AG04450 (cell line): ENCODE results near the gene PDE3A. TPM values are rescaled to one million over a fixed set of nuclear protein-coding genes. Genes with fewer than 3 reads are reported as not detected.

Experiments used
- CTCF ChIA-PET: fragments of 300-600, 350-600 bp; formaldehyde crosslinking; extraction: SDS; loops from one replicate; lab custom pipeline; 2022; ENCODE audit warnings: antibody characterized with exemption, inconsistent platforms; lab: Charles Lee
- POLR2A ChIA-PET: fragments of 350-600 bp; formaldehyde crosslinking; extraction: SDS; loops from one replicate; lab custom pipeline; 2021; ENCODE audit warnings: antibody characterized with exemption, inconsistent platforms; lab: Yijun Ruan, JAX
- DNase-seq: peaks from one replicate; pipeline ENCODE4 v3.0.0-alpha.2; 2011; ENCODE audit warnings: low read depth, low spot score
- H3K27ac ChIP-seq: one replicate; pipeline ENCODE4 v1.5.1; 2012; ENCODE audit warnings: low read depth, low read length, control low read depth
- H3K27me3 ChIP-seq: one replicate; pipeline ENCODE4 v1.6.0; 2012; ENCODE audit warnings: low read length; ENCODE audit not compliant: control insufficient read depth, insufficient read depth
- H3K4me3 ChIP-seq: 2 replicates; pipeline ENCODE4 v1.5.1; 2011; ENCODE audit warnings: mild to moderate bottlenecking, low read depth, low read length, control low read depth
- H3K9me3 ChIP-seq: 2 replicates; pipeline ENCODE4 v1.5.1; 2012; ENCODE audit warnings: low read length; ENCODE audit not compliant: control insufficient read depth, insufficient read depth
- polyA plus RNA-seq: library from polyadenylated mRNA; depleted of rRNA; stranded (reverse); fragments of >200 nt; gene quantifications from 2 replicates; pipeline ENCODE4 v1.2.3, GENCODE V29; 2011
- TF ChIP-seq, protein P1 (sequence below): IDR thresholded peaks from 2 replicates; pipeline ENCODE4 v1.5.1; 2011; ENCODE audit warnings: low read depth, low read length, control low read depth, inconsistent platforms

The PDE3A gene
- polyA plus RNA-seq, 1 experiment: 0.10 TPM

DNA sequence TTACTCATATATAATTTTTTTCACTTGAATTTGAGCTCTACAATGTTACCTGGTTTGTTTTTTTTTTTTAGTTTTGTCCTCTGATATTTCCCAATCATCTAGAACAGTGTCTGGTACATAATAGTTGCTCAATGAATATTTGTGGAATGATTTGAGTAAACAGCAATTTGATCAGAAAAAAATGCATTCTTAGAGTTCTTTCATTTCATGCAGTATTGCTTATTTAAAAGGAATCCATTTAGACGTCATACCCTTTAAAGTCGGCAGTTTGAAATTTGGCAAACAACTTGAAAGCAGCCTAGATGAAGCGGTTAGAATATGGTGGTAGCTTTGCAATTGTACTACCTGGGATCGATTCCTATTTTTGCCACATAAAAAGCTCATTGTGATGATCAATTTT, 140.0 kb downstream of the PDE3A start:
- no peak for DNase-seq
- ChIA-PET CTCF (interaction anchor here (1.1 to 1.2 kb wide), 3 partner anchors 16 to 45 kb away, joined by 4 to 5 read pairs (median 4); no protein-coding TSS in a partner anchor), POLR2A (interaction anchor here (0.8 kb wide), 1 partner anchor 19 kb away, joined by 3 read pairs; no protein-coding TSS in a partner anchor)
- TF ChIP-seq, protein P1, sequence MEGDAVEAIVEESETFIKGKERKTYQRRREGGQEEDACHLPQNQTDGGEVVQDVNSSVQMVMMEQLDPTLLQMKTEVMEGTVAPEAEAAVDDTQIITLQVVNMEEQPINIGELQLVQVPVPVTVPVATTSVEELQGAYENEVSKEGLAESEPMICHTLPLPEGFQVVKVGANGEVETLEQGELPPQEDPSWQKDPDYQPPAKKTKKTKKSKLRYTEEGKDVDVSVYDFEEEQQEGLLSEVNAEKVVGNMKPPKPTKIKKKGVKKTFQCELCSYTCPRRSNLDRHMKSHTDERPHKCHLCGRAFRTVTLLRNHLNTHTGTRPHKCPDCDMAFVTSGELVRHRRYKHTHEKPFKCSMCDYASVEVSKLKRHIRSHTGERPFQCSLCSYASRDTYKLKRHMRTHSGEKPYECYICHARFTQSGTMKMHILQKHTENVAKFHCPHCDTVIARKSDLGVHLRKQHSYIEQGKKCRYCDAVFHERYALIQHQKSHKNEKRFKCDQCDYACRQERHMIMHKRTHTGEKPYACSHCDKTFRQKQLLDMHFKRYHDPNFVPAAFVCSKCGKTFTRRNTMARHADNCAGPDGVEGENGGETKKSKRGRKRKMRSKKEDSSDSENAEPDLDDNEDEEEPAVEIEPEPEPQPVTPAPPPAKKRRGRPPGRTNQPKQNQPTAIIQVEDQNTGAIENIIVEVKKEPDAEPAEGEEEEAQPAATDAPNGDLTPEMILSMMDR: no peak
- Histone ChIP-seq H3K4me3 (no peak overlapping the region), H3K27ac (no peak overlapping the region), H3K27me3 (no peaks in the 10 kb centered on the region), H3K9me3 (no peaks in the 10 kb centered on the region)

DNA sequence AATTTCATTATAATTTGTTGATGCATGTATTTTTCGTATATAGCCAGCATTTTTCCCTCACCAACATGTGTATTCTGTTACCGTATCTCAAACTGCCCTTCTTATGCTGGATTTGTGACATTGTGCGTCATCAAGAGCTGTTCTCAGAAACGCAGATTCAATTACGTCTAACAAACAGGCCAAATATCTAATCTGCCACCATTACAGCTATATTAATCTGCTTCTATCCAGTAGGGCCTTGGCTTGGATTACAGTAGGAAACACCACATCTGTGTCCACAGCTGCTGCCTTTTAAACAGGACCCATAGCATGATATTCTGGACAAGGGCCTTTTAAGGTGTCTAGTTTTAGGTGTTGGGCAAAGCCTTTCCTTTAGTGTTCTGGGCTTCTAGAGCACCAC, 140.6 kb downstream of the PDE3A start:
- no peaks in the 10 kb centered on the region for H3K9me3 ChIP-seq
- ChIA-PET CTCF (interaction anchor here (1.1 to 1.2 kb wide), 2 partner anchors 40 to 46 kb away, joined by 4 read pairs; no protein-coding TSS in a partner anchor), POLR2A (no interaction called here)
- TF ChIP-seq, protein P1: no peak
- H3K27me3 ChIP-seq: no peaks in the 10 kb centered on the region
- no peak overlapping the region for H3K4me3 ChIP-seq
- no peak overlapping the region for H3K27ac ChIP-seq
- DNase-seq: no peak

DNA sequence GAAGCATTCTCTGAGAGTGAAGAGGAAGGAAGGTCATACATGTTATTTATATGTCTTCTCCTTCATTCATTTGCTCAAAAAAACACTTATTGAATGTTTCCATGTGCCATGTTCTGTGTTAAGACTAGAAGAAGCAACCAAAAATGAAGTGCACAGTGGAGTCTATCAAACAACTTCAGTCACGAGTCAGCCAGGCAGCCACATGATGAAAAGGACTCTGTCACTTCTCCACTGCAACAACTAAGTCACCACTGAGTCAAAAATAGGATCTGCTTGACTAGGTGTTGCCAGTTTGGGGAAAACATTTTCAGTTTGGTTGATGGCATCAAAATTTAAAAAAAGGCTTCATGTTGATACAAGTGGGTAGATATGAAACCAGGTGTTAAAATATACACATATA, 142.5 kb downstream of the PDE3A start:
- H3K27me3 ChIP-seq: no peaks in the 10 kb centered on the region
- no peak overlapping the region for H3K4me3 ChIP-seq
- no peak for DNase-seq
- CTCF ChIA-PET: no interaction called here
- no peaks in the 10 kb centered on the region for H3K9me3 ChIP-seq
- no peak overlapping the region for H3K27ac ChIP-seq
- TF ChIP-seq, protein P1: no peak
- POLR2A ChIA-PET: no interaction called here

DNA sequence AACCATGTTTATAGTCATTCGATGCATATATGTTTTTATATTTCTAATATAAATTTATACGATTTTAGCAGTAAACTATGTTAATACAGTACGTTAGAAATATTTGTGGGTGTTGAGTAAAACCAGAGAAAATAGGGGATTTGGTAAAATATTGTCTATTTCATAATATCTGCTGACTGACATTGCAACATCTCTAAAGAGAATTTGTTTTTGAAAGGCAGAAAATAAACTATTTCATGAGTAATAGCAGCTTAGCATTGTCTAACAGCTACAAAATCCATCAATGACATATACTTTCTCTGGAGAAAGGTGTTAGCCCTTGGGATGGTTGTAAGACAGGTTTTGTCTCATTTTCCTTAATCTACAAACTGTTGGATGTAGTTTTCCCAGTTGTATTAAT, 144.9 kb downstream of the PDE3A start:
- Histone ChIP-seq H3K4me3 (no peak overlapping the region), H3K27ac (no peak overlapping the region), H3K9me3 (no peaks in the 10 kb centered on the region), H3K27me3 (no peaks in the 10 kb centered on the region)
- no peak for DNase-seq
- TF ChIP-seq, protein P1: no peak
- ChIA-PET POLR2A (interaction anchor here (0.6 kb wide), 1 partner anchor 12 kb away, joined by 4 read pairs; no protein-coding TSS in a partner anchor), CTCF (no interaction called here)

DNA sequence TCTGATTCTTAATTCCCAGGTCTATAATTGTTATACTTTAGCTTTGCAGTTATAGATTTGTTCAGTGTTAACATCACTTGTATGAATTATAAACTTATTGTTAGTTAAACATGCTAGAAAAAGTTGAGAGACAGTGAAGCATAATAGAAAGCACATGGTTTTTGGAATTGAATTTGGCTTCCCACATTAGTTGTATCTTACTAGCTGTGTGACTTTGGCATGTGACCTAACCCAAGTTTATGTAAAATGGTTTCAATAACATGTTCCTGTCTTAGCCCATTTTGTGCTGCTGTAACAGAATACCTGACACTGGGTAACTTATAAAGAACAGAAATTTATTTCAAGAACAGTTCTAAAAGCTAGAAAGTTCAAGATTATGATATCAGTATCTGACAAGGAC, 146.3 kb downstream of the PDE3A start:
- H3K27ac ChIP-seq: no peak overlapping the region
- POLR2A ChIA-PET: no interaction called here
- no peaks in the 10 kb centered on the region for H3K27me3 ChIP-seq
- no peak overlapping the region for H3K4me3 ChIP-seq
- TF ChIP-seq, protein P1: no peak
- CTCF ChIA-PET: no interaction called here
- DNase-seq: no peak
- H3K9me3 ChIP-seq: no peaks in the 10 kb centered on the region
